Measurements from ENCODE around the gene PTGIR. TPM values are rescaled to one million over a fixed set of nuclear protein-coding genes. Genes with fewer than 3 reads are reported as not detected.

PTGIR gene
- total RNA-seq, 1 donor from 2014 or later, result 12.6 TPM

DNA sequence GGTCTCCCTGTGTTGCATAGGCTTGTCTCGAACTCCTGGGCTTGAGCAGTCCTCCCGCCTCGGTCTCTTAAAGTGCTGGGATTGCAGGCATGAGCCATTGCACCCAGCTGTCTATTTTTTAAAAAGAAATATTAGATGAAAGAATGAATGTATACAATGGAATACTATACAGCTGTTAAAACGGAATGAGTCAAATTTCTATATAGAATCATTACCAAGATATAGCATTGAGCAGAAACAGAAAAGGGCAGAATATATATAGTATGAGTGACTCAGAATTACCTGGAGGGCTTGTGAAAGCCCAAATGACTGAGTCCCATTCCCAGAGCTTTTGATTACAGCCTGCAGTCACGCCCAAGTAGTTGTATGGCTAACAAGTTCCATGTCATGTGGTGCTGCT, 31.7 kb upstream of the PTGIR start:
- intact Hi-C loops (cut with DNase I), result no loop called here

DNA sequence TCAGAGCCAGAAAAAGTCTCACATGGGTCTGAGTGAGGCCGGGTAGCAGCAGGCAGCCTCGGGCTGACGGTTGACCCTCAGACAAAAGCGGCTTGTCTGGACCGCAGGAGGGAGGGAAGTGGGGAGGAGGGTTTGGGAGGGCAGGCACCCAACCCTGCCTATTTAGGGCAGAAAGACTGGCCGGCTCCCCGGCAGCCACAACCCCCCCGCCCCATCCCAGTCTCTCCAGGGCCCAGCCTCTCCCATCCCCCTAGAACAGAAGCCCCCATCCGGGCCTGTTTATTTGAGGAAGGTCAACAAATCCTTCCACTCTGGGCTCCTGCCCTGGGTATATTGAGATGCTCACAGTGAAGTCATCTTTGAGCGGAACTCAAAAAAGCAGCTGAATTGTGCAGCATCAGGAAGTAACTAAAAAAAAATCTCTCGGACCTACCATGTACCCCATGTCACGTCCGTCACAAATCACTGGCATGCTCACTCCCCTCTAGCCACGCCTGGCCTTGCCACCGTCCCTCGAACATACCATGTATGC, 29.8 kb upstream of the PTGIR start:
- H3K4me1 ChIP-seq, result peaks cover 4% of the 10 kb centered on the region
- TF ChIP-seq, protein P1, sequence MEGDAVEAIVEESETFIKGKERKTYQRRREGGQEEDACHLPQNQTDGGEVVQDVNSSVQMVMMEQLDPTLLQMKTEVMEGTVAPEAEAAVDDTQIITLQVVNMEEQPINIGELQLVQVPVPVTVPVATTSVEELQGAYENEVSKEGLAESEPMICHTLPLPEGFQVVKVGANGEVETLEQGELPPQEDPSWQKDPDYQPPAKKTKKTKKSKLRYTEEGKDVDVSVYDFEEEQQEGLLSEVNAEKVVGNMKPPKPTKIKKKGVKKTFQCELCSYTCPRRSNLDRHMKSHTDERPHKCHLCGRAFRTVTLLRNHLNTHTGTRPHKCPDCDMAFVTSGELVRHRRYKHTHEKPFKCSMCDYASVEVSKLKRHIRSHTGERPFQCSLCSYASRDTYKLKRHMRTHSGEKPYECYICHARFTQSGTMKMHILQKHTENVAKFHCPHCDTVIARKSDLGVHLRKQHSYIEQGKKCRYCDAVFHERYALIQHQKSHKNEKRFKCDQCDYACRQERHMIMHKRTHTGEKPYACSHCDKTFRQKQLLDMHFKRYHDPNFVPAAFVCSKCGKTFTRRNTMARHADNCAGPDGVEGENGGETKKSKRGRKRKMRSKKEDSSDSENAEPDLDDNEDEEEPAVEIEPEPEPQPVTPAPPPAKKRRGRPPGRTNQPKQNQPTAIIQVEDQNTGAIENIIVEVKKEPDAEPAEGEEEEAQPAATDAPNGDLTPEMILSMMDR (IDR thresholded peaks at IDR 0.05), result no peak
- H3K9me3 ChIP-seq, result no peaks in the 10 kb centered on the region
- peaks cover 36% of the 10 kb centered on the region for H3K27me3 ChIP-seq
- H3K4me3 ChIP-seq, result no peak overlapping the region
- DNase-seq (no peak), ATAC-seq (no peak)
- no peaks in the 10 kb centered on the region for H3K36me3 ChIP-seq
- intact Hi-C loops (cut with DNase I), result no loop called here
- no peak overlapping the region for H3K27ac ChIP-seq

More for the DNA sequence above, 31.7 kb upstream of the PTGIR start:
- Histone ChIP-seq H3K36me3 (no peaks in the 10 kb centered on the region), H3K9me3 (no peaks in the 10 kb centered on the region), H3K4me1 (peaks cover 17% of the 10 kb centered on the region), H3K27me3 (peaks cover 36% of the 10 kb centered on the region), H3K4me3 (no peak overlapping the region), H3K27ac (no peak overlapping the region)
- no peak for DNase-seq
- no peak for ATAC-seq
- TF ChIP-seq, protein P1 (IDR thresholded peaks at IDR 0.05), result no peak

DNA sequence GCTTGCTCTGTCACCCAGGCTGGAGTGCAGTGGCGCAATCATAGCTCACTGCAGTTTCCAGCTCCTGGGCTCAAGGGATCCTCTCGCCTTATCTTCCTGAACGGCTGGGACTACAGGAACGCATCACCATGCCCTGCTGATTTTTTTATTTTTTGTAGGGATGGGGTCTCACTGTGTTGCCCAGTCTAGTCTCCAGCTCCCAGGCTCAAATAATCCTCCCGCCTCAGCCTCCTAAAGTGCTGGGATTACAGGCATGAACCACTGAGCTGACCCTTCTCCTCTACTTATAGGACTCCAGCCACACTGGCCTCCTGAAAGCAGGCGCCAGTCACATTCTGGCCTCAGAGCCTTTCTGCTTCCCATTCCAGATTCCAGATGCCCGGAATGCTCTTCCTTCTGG, 25.6 kb upstream of the PTGIR start:
- Histone ChIP-seq H3K4me1 (no peaks in the 10 kb centered on the region), H3K4me3 (no peak overlapping the region), H3K27me3 (peaks cover 39% of the 10 kb centered on the region), H3K27ac (no peak overlapping the region), H3K9me3 (no peaks in the 10 kb centered on the region), H3K36me3 (no peaks in the 10 kb centered on the region)
- no peak for DNase-seq
- intact Hi-C loops (cut with DNase I), result no loop called here
- no peak for ATAC-seq
- TF ChIP-seq, protein P1 (IDR thresholded peaks at IDR 0.05), result no peak

DNA sequence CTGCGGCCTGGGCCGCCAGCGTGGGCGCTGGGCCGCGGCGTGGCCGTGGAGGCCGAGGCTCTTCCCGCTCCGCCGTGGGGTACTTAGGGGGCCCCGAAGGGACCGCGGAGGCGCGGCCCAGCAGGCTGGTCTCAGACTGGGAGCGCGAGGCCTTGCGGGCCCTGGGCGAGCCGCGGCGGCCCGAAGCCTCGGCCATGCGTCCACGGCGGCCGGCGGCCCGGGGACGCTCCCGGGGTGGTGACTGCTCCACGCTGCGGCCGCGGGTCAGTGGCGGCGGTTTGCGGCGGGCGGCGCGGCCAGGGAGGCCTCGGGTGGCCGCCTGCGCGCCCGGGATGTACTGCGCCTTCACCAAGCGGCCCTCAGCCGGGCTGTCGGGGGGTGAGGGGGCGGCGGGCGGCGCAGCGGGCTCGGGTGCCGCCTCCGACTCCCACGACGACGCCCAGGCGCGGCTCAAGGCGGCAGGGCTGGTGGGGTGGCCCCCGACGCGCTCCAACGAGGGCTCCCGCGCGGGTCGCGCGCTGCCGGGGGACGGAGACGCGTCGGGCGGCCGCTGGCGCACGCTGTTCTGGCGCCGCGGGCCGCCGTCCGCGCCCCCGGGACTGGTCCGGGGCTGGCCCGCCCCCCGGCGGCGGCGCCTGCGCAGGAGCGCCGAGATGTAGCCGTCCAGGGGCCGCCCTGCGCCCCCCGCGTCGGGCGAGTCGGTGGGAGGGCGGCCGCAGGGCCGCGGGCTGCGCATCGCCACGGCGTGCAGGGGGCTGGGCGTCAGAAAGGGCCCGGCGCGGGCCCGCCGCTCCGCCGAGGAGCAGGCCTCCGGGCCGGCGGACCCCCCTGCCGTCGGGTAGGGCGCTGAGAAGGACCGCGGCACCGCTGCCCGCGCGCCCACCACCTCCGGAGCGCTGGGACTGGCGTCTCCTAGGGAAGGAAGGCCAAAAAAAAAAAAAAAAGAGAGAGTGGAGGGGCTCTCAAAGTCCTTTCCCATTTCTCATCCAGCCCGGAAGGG, 24.4 kb upstream of the PTGIR start:
- intact Hi-C loops (cut with DNase I), result no loop called here
- no peak overlapping the region for H3K27ac ChIP-seq
- H3K9me3 ChIP-seq, result no peaks in the 10 kb centered on the region
- no peaks in the 10 kb centered on the region for H3K4me1 ChIP-seq
- no peak overlapping the region for H3K4me3 ChIP-seq
- TF ChIP-seq, protein P1 (IDR thresholded peaks at IDR 0.05), result no peak
- H3K36me3 ChIP-seq, result no peaks in the 10 kb centered on the region
- no peak for DNase-seq
- no peak for ATAC-seq
- H3K27me3 ChIP-seq, result peaks cover 39% of the 10 kb centered on the region

DNA sequence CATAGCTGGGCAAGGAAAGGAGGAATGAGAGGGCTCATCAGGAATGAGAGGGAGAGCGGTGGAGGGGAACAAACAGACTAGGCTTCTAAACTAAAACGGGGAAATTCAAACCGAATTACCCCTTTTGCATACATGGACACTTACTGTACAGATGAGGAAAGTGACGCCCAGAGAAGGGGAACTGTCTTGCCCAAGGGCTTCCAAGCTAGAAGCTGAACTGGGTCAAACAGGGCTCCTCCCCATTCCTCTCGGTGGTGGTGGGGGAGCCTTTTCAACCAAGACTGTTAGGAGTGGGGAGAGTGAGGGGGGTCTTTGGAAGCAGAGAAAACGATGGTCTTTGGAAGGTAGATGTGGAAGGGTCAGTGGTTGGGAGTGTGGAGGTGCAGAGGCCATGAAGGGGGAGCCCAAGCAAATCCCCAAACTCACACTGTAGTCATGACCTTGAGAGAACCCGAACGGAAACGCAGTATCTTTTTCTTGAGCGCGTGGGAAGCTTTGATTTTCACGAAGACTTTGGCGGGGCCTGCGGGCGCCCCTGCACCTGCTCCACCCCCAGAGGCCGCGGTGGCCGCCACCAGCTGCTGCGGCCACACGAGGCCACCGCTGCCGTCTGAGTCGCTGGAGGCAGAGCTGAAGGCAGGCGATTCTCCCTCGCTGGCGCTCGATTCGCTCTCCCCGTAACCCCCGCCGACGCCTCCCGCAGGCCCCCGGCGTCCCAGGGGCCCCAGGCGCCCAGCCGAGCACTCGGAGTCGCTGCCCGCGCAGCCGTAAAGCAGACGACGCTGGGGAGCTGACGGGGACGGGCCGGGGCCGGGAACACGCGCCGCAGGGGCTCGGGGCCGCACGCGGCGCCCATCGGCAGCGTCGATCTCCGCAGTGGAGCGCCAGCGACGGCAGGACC, 23.4 kb upstream of the PTGIR start:
- no peaks in the 10 kb centered on the region for H3K36me3 ChIP-seq
- no peaks in the 10 kb centered on the region for H3K9me3 ChIP-seq
- intact Hi-C loops (cut with DNase I), result no loop called here
- no peaks in the 10 kb centered on the region for H3K4me1 ChIP-seq
- no peak overlapping the region for H3K27ac ChIP-seq
- ATAC-seq, result peak; percentile 72
- no peak for DNase-seq
- TF ChIP-seq, protein P1 (IDR thresholded peaks at IDR 0.05), result no peak
- peaks cover 39% of the 10 kb centered on the region for H3K27me3 ChIP-seq
- no peak overlapping the region for H3K4me3 ChIP-seq
